SK-N-SH treated with all-trans-retinoic acid at 6 μM for 48 hours (cell line): ENCODE measurements around the gene PDE6B.

Experiments used
- ATAC-seq: fragments of 200-7000 bp; cut with Tn5 transposase; 3 replicates; pipeline ENCODE4 v1.9.1; 2020; ENCODE audit warnings: mild to moderate bottlenecking, moderate library complexity
- ARNTL ChIP-seq: fragments of 450-650 bp; formaldehyde crosslinking; IDR thresholded peaks from 2 replicates; pipeline ENCODE4 v1.5.0; 2020; ENCODE audit warnings: low read depth, mild to moderate bottlenecking, moderate library complexity, borderline replicate concordance
- BACH2 ChIP-seq: fragments of 250-450 bp; sonication (Bioruptor Pico); IDR thresholded peaks from 2 replicates; pipeline ENCODE4 v1.9.0; 2021; ENCODE audit warnings: mild to moderate bottlenecking, borderline replicate concordance
- CREB5 ChIP-seq: fragments of 250-450 bp; sonication (Bioruptor Pico); IDR thresholded peaks from 2 replicates; pipeline ENCODE4 v1.5.1; 2020; ENCODE audit warnings: low read depth, mild to moderate bottlenecking, moderate library complexity
- CSDC2 ChIP-seq: fragments of 250-450 bp; sonication (Bioruptor Pico); IDR thresholded peaks from 2 replicates; pipeline ENCODE4 v1.5.0; 2020; ENCODE audit warnings: mild to moderate bottlenecking, moderate library complexity
- CSRNP3 ChIP-seq: fragments of 250-450 bp; sonication (Bioruptor Pico); IDR thresholded peaks from 2 replicates; pipeline ENCODE4 v1.5.1; 2021; ENCODE audit warnings: mild to moderate bottlenecking, moderate library complexity
- ESRRG ChIP-seq: fragments of 250-450 bp; sonication (Bioruptor Pico); IDR thresholded peaks from 2 replicates; pipeline ENCODE4 v1.6.1; 2021; ENCODE audit warnings: mild to moderate bottlenecking
- GLIS3 ChIP-seq: fragments of 250-450 bp; sonication (Bioruptor Pico); IDR thresholded peaks from 2 replicates; pipeline ENCODE4 v1.5.0; 2020; ENCODE audit warnings: mild to moderate bottlenecking, moderate library complexity
- ISL1 ChIP-seq: fragments of 250-450 bp; sonication (Bioruptor Pico); IDR thresholded peaks from 2 replicates; pipeline ENCODE4 v2.1.2; 2022; ENCODE audit warnings: mild to moderate bottlenecking, moderate library complexity
- OSR1 ChIP-seq: fragments of 250-450 bp; sonication (Bioruptor Pico); IDR thresholded peaks from 2 replicates; pipeline ENCODE4 v1.8.0; 2022; ENCODE audit warnings: moderate library complexity, mild to moderate bottlenecking, inconsistent platforms
- POU6F1 ChIP-seq: fragments of 250-450 bp; sonication (Bioruptor Pico); IDR thresholded peaks from 2 replicates; pipeline ENCODE4 v1.8.0; 2021; ENCODE audit warnings: low read depth, mild to moderate bottlenecking, moderate library complexity, borderline replicate concordance
- PPARA ChIP-seq: fragments of 250-450 bp; sonication (Bioruptor Pico); IDR thresholded peaks from 2 replicates; pipeline ENCODE4 v1.5.0; 2020; ENCODE audit warnings: mild to moderate bottlenecking, borderline replicate concordance
- RARB ChIP-seq: fragments of 250-450 bp; sonication (Bioruptor Pico); IDR thresholded peaks from 2 replicates; pipeline ENCODE4 v1.8.0; 2021; ENCODE audit warnings: mild to moderate bottlenecking, moderate library complexity
- SNAI2 ChIP-seq: fragments of 250-450 bp; sonication (Bioruptor Pico); IDR thresholded peaks from 2 replicates; pipeline ENCODE4 v1.5.0; 2020; ENCODE audit warnings: mild to moderate bottlenecking, moderate library complexity
- TCF4 ChIP-seq: fragments of 250-450 bp; sonication (Bioruptor Pico); IDR thresholded peaks from 2 replicates; pipeline ENCODE4 v1.8.0; 2021; ENCODE audit warnings: mild to moderate bottlenecking, moderate library complexity, borderline replicate concordance
- TOX ChIP-seq: fragments of 250-450 bp; sonication (Bioruptor Pico); IDR thresholded peaks from 2 replicates; pipeline ENCODE4 v1.8.0; 2021; ENCODE audit warnings: mild to moderate bottlenecking, moderate library complexity, borderline replicate concordance
- ZC3H10 ChIP-seq: fragments of 250-450 bp; sonication (Bioruptor Pico); IDR thresholded peaks from 2 replicates; pipeline ENCODE4 v1.5.1; 2021; ENCODE audit warnings: mild to moderate bottlenecking, moderate library complexity
- ZFP30 ChIP-seq: fragments of 450-650 bp; formaldehyde crosslinking; IDR thresholded peaks from 2 replicates; pipeline ENCODE4 v1.5.0; 2022; ENCODE audit warnings: mild to moderate bottlenecking, moderate library complexity
- ZNF565 ChIP-seq: fragments of 450-650 bp; formaldehyde crosslinking; conservative IDR thresholded peaks from 2 replicates; pipeline ENCODE4 v1.5.0; 2020; ENCODE audit warnings: low read depth, mild to moderate bottlenecking, moderate library complexity
- ZNF70 ChIP-seq: fragments of 450-650 bp; formaldehyde crosslinking; IDR thresholded peaks from 2 replicates; pipeline ENCODE4 v1.5.0; 2020; ENCODE audit warnings: mild to moderate bottlenecking, moderate library complexity
- ZNF8 ChIP-seq: fragments of 450-650 bp; formaldehyde crosslinking; IDR thresholded peaks from 2 replicates; pipeline ENCODE4 v1.5.0; 2020; ENCODE audit warnings: mild to moderate bottlenecking, moderate library complexity

The PDE6B gene

DNA sequence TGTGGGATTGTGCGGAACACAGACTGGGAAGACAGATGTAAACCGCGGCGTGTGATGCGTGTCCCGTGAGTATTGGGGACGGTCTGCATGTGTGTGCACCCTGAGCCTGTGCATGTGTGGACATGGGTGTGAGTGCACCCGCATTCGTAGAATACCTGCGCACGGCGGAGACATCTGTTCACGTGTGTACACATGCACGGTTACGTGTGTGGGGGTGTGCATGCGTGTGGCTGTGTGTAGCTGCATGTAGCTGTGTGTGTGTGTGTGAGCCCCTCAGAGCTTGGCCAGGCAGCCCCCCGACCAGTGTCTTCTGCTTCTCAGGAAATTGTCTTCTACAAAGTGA is 29.1 kb downstream of the PDE6B start:
- no peak for ATAC-seq
- TF ChIP-seq BACH2 (CRISPR knock-in tag) (no peak), ZNF565 (CRISPR knock-in tag) (no peak), ARNTL (CRISPR knock-in tag) (no peak)
- TF ChIP-seq, all 23 proteins: peak for 0

GRCh38 chr4:654871-655463 is 29.6 kb downstream of the PDE6B start:
- TF ChIP-seq GLIS3 (CRISPR knock-in tag) (no peak), RARB (CRISPR knock-in tag) (no peak), TCF4 (no peak), ARNTL (CRISPR knock-in tag) (no peak), BACH2 (CRISPR knock-in tag) (no peak), ZNF565 (CRISPR knock-in tag) (no peak), POU6F1 (no peak), ZFP30 (CRISPR knock-in tag) (no peak), CREB5 (CRISPR knock-in tag) (no peak), OSR1 (no peak), PPARA (CRISPR knock-in tag) (no peak)
- ATAC-seq = no peak

GRCh38 chr4:655464-656151 is 30.2 kb downstream of the PDE6B start:
- ATAC-seq = no peak
- TF ChIP-seq ARNTL (CRISPR knock-in tag) (no peak), SNAI2 (CRISPR knock-in tag) (no peak), ESRRG (no peak), POU6F1 (no peak), ZC3H10 (CRISPR knock-in tag) (no peak), OSR1 (no peak), ZFP30 (CRISPR knock-in tag) (no peak), TOX (no peak), BACH2 (CRISPR knock-in tag) (no peak), CREB5 (CRISPR knock-in tag) (no peak), CSDC2 (CRISPR knock-in tag) (no peak), GLIS3 (CRISPR knock-in tag) (no peak), ZNF70 (CRISPR knock-in tag) (no peak), ZNF8 (CRISPR knock-in tag) (no peak), ZNF565 (CRISPR knock-in tag) (no peak), CSRNP3 (CRISPR knock-in tag) (no peak), ISL1 (CRISPR knock-in tag) (no peak), PPARA (CRISPR knock-in tag) (no peak), TCF4 (no peak)
